Measurements from ENCODE around the gene SUPT4H1.

GRCh38 chr17:58316260-58316960 lies 35.6 kb downstream of the SUPT4H1 start:
- TF ChIP-seq POLR2A (IDR thresholded peaks at IDR 0.05), result no peak
- TF ChIP-seq, protein P1, sequence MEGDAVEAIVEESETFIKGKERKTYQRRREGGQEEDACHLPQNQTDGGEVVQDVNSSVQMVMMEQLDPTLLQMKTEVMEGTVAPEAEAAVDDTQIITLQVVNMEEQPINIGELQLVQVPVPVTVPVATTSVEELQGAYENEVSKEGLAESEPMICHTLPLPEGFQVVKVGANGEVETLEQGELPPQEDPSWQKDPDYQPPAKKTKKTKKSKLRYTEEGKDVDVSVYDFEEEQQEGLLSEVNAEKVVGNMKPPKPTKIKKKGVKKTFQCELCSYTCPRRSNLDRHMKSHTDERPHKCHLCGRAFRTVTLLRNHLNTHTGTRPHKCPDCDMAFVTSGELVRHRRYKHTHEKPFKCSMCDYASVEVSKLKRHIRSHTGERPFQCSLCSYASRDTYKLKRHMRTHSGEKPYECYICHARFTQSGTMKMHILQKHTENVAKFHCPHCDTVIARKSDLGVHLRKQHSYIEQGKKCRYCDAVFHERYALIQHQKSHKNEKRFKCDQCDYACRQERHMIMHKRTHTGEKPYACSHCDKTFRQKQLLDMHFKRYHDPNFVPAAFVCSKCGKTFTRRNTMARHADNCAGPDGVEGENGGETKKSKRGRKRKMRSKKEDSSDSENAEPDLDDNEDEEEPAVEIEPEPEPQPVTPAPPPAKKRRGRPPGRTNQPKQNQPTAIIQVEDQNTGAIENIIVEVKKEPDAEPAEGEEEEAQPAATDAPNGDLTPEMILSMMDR (IDR thresholded peaks at IDR 0.05), result no peak
